GM18498 (cell line): ENCODE results near the gene KIFAP3.

Source experiments
- ATAC-seq: cut with Tn5 transposase; IDR thresholded peaks from one replicate; pipeline ENCODE4 v1.9.1; 2021; ENCODE audit warnings: mild to moderate bottlenecking, moderate library complexity; ENCODE audit not compliant: unreplicated experiment

Gene KIFAP3

GRCh38 chr1:169999331-169999741, 75.2 kb downstream of the KIFAP3 start:
- ATAC-seq = no peak

GRCh38 chr1:169995993-169996392, 78.5 kb downstream of the KIFAP3 start:
- ATAC-seq = no peak

GRCh38 chr1:169989246-169989645, 85.2 kb downstream of the KIFAP3 start:
- ATAC-seq = no peak

- no peak for ATAC-seq
Observed at GRCh38 chr1:169985757-169986156, 88.7 kb downstream of the KIFAP3 start.

- no peak for ATAC-seq
Observed at GRCh38 chr1:169974067-169974466, 100.4 kb downstream of the KIFAP3 start.

GRCh38 chr1:169970114-169970513, 104.4 kb downstream of the KIFAP3 start:
- no peak for ATAC-seq

- no peak for ATAC-seq
Observed at GRCh38 chr1:169968174-169968573, 106.3 kb downstream of the KIFAP3 start.

DNA sequence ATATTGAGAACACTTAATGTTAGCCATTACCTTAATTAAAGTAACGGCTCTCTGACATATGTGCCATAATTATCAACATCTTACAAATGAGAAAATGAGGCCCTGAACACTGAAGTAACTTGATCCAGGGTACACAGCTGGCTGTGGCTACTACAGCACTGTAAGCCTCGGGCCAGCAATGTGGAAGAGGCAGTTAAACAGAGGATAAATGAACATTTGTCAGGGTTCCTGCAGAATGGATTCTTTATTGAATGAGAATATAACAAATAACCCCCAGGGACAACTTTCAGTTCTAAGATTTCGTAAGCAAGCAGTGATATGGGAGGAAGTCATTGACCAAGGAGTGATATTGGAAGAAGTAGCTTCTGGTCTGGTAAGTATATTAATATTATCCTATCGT, 110.3 kb downstream of the KIFAP3 start:
- no peak for ATAC-seq

DNA sequence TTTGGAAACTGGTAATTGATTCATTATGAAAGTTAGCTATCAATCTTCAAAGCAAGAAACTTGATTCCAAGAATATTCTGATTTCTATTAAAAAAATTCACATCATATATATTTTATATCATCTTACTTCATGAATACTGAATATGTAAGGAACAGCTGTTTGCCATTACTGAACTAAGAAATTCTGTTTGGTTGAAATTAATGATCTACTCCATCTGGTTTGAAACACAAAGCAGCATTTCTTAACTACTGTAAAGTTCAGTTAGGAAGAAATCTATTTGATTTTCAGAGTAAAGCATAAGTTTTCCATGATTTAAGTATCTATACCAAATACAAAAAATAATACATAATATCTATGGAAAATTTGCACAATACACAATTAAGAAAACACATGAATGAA, 114.8 kb downstream of the KIFAP3 start:
- ATAC-seq = no peak

DNA sequence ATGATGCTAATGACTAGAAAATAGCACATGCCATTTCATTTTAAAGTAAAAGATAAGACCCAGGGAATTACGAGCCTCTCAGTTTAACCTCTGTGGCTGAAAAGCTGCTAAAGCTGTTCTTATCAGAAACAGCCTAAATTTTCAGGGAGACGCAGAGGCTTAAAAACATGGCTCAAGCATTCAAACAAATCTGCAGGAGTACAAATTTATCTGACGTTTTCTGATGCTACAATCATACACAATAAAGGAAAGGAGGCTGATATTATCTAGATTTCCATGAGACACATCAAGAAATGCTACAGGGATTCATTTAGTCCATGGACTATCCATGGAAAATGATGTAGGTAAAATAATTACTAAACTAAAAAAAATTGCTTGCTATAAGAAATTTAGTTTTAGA, 115.5 kb downstream of the KIFAP3 start:
- no peak for ATAC-seq

DNA sequence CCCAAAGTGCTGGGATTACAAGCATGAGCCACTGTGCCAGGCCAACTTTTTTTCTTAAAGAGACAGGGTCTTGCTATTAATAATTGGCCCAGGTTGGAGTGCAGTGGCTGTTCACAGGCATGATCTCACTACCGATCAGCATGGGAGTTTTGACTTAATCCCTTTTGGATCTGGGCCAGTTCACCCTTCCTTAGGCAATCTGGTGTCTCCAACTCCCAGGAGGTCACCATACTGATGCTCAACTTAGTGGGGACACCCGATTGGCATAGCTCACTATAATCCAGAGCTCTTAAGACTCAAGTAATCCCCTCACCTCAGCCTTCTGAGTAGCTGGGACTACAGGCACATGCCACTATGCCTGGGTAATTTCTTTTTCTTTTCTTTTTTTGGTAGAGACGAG, 116.6 kb downstream of the KIFAP3 start:
- no peak for ATAC-seq

- ATAC-seq = no peak
Observed at GRCh38 chr1:169951108-169951507, 123.4 kb downstream of the KIFAP3 start.

DNA sequence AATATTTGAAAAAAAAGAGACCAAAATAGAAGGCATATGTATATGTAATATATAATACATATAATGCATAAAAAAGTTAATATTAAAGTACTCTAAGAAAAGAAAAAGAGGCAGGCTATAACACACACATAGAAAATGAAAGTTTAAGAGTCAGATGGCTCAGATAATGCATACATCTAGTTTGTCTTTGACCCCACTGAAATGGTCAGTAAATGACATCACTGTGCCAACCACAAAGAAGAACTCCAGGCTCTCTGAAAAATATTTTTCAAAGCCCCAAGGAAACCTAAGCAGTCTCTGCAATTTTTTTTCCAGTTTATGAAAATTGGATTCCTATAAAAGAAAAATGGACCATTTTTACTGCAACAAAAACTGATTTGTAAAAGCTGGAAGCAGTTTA, 125.4 kb downstream of the KIFAP3 start:
- ATAC-seq = no peak

GRCh38 chr1:169946206-169946605, 128.3 kb downstream of the KIFAP3 start:
- ATAC-seq = no peak

DNA sequence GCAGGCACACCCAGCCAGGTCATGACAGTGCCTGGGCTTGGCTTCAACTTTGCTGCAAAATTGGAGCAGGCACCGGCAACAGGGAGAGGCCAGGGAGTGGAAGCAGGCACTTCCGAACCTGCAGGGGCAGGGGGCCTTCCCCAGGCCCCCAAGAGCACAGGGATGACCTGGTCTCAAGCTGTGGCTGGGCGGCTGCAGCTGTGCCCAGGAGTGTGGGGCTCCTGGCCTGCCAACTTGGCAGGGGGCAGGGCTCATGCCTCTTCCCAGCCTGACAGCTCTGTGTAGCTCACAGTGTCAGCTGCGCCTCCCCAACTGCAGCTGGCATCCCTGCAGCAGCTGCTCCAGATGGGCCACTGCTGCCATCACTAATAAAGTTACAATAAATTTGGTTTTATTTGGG, 129.3 kb downstream of the KIFAP3 start:
- ATAC-seq = no peak

DNA sequence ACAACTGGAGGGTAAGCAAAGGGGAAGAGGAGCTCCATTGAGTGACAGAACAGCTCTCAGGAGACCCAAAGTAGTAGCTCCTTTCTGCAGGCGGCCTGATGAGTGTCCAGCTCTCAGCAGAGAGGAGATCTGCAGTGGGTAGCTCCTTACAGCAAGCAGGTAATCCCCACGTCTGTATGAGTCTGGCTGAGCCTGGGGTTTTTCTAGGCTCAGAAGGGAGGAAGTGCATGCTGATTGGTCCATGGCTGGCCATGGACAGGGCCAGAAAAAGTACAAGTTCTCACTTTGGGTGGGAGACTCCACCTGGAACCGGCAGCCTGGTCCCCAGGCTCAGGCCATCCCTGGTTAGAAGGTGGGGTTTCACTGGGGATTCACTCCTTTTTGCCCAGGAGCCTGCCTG, 129.9 kb downstream of the KIFAP3 start:
- ATAC-seq = no peak

- no peak for ATAC-seq
Observed at GRCh38 chr1:169943963-169944526, 130.4 kb downstream of the KIFAP3 start.

DNA sequence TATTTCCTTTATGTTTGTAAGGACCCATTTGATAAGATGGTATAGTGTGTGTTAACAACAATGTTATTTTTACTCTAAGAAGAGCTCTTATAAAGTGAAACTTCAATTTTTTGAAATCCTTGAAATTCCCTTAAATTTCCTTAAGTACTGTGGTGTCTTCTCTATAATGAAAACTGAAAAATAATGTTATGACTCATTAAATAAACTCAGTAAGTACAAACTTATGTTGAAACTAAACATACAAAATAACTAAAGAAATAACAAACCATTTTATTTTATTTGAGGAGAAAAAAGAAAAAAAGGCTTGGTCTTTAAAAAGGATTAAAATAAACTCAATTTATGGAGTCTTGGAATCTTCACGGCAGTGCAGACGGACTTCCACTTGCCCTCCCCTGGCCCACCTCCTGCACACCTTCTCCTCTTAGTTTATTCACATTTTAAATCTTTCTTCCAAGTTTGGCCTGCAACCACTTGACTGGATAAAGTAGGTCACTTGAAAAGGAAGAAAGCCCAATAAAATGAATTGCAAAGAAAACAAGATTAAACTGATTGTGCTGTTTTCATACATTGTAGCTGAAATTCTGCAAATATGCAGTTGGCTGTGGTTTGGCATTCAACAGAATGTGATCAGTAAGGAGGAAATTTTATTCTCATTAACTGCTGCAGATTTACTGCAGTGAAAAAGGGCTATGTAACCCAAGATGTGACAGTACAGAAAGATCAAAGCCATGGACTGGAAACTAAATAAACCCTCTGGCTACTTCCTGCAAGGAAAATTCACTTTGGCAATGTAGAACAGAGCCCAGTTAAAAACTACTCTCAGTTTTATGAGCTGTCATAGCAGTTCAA, 132.3 kb downstream of the KIFAP3 start:
- no peak for ATAC-seq

DNA sequence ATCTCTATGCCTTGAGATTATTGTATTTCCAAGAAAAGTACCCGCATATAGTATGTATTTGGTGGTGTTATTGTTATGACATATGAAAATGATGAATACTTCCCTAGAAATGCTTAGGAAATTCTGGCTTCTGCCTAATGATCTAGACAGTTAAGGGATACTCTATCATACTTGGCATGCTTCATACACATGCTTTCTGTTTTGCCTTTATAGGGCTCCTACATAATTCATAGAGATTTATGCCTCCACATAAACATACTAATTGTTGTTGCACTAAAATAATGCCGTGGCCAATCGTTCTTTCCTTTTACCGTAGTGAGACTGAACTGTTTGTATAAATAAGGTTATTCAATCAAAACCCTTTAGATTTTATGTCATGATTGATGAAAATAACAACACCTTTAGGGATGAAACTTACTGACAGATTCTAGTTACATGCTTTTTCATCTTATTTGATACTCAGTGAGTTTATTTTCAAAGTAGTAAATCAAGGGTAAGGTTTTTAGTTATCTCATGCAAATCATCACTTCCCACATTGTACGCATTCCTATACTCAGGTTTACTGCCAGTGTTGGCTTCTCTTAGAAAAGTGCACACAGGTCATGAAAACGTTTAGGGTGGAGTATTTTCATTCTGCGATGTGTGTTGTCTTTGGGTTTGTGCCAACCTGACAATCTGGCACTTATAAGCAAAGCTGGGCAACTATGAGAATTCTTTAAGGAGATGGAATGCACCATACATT, 140.3 kb downstream of the KIFAP3 start:
- ATAC-seq = no peak

DNA sequence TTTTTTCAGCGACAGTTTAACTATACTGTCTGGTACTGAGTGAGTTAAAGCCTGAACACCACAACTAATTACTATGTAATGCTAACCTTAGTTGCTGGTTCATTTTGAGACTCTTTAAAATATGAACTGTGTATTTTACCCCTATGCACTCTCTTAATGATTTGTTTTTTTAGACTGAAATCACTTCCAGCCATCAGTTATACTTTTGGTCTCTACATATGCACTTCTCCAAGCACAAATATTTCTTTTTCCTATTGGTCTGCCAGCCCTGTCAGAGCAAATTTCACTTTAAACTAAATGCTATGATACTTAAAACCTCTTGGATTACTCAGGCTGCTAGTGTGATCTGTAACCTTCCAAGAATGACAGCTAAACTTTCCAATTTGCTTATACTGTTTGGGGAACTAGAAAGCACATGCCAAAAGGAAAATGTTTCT, 142.7 kb downstream of the KIFAP3 start:
- ATAC-seq = no peak

GRCh38 chr1:169929210-169929526, 145.3 kb downstream of the KIFAP3 start:
- ATAC-seq = no peak
